CD14-positive monocyte (primary cell): ENCODE measurements around the gene UBE2G2. TPM values are rescaled to one million over a fixed set of nuclear protein-coding genes. Genes with fewer than 3 reads are reported as not detected.
A peak's percentile ranks its signal among the peaks of the same experiment; 100 is the strongest.

Experiments
- DNase-seq, 3 donors: peaks; one replicate each; pipeline ENCODE4 v3.0.0-alpha.2; 2011 to 2022
- H2AFZ ChIP-seq: 2 replicates; pipeline ENCODE4 v1.6.0; 2012; ENCODE audit warnings: mild to moderate bottlenecking, low read depth, low read length, inconsistent platforms; ENCODE audit not compliant: insufficient read depth, poor library complexity, severe bottlenecking
- H3K27ac ChIP-seq, 2 donors: 1 replicate in 1 of 2; 2 replicates in 1 of 2; pipeline ENCODE4 v1.5.1; 2012 to 2013; ENCODE audit warnings: low read length in 2 of 2, control low read depth in 1 of 2, inconsistent platforms in 1 of 2, low read depth in 1 of 2, mild to moderate bottlenecking in 1 of 2
- H3K27me3 ChIP-seq, 2 donors: one replicate each; pipeline versions ENCODE4 v1.6.0 to v1.6.1; 2011 to 2013; ENCODE audit warnings: low read length in 2 of 2; ENCODE audit not compliant: control insufficient read depth in 2 of 2, insufficient read depth in 2 of 2
- H3K36me3 ChIP-seq, 2 donors: replicated peaks in 1 of 2; 1 replicate in 1 of 2; 2 replicates in 1 of 2; pipeline versions ENCODE4 v1.5.1 to v1.6.1; 2012 to 2013; ENCODE audit warnings: low read length in 2 of 2, control low read depth in 1 of 2, inconsistent platforms in 1 of 2, mild to moderate bottlenecking in 1 of 2; ENCODE audit not compliant: insufficient read depth in 2 of 2, control insufficient read depth in 1 of 2
- H3K4me1 ChIP-seq, 2 donors: 1 replicate in 1 of 2; 2 replicates in 1 of 2; pipeline versions ENCODE4 v1.5.1 to v1.6.1; 2012 to 2013; ENCODE audit warnings: low read length in 2 of 2, control low read depth in 1 of 2, inconsistent platforms in 1 of 2, mild to moderate bottlenecking in 1 of 2, moderate library complexity in 1 of 2; ENCODE audit not compliant: insufficient read depth in 2 of 2, control insufficient read depth in 1 of 2
- H3K4me2 ChIP-seq: replicated peaks from 2 replicates; pipeline ENCODE3; 2012; ENCODE audit warnings: low read length, moderate library complexity, mild to moderate bottlenecking; ENCODE audit not compliant: poor library complexity, severe bottlenecking; ENCODE audit errors: extremely low read depth
- H3K4me3 ChIP-seq, 3 experiments: fragments of 200-600 bp in 1 of 3; sonication (generic) in 1 of 3; replicated peaks in 1 of 3; 1 replicate in 2 of 3; 2 replicates in 1 of 3; pipeline ENCODE4 v1.5.1; 2011 to 2013; ENCODE audit warnings: low read length in 3 of 3, mild to moderate bottlenecking in 3 of 3, control low read depth in 2 of 3, low read depth in 2 of 3, inconsistent platforms in 1 of 3, moderate library complexity in 1 of 3
- H3K79me2 ChIP-seq: 2 replicates; pipeline ENCODE4 v1.6.0; 2012; ENCODE audit warnings: mild to moderate bottlenecking, control low read depth, inconsistent platforms, low read length, moderate library complexity; ENCODE audit not compliant: insufficient read depth
- H3K9ac ChIP-seq: 2 replicates; pipeline ENCODE4 v1.6.0; 2017; ENCODE audit warnings: low read length, mild to moderate bottlenecking; ENCODE audit not compliant: insufficient read depth, poor library complexity, severe bottlenecking
- H3K9me3 ChIP-seq, 2 donors: replicated peaks in 1 of 2; 1 replicate in 1 of 2; 2 replicates in 1 of 2; pipeline versions ENCODE4 v1.5.1 to v1.6.1; 2012 to 2013; ENCODE audit warnings: low read length in 2 of 2, control low read depth in 1 of 2; ENCODE audit not compliant: control insufficient read depth in 1 of 2, insufficient read depth in 1 of 2
- H4K20me1 ChIP-seq: 2 replicates; pipeline ENCODE4 v1.6.0; 2012; ENCODE audit warnings: mild to moderate bottlenecking, low read length, control low read depth, moderate library complexity; ENCODE audit not compliant: insufficient read depth
- H3K27ac Mint-ChIP-seq, 7 donors: one replicate each; pipeline ENCODE4 v1.8.0; 2020; ENCODE audit warnings: mild to moderate bottlenecking in 7 of 7, mixed read lengths in 7 of 7, moderate library complexity in 6 of 7, inconsistent platforms in 2 of 7
- H3K27me3 Mint-ChIP-seq, 3 donors: one replicate each; pipeline ENCODE4 v1.8.0; 2021 to 2022; ENCODE audit warnings: low read depth in 3 of 3, mild to moderate bottlenecking in 3 of 3, mixed read lengths in 3 of 3, moderate library complexity in 3 of 3, inconsistent platforms in 1 of 3
- H3K36me3 Mint-ChIP-seq, 2 donors: one replicate each; pipeline ENCODE4 v1.8.0; 2020; ENCODE audit warnings: mixed read lengths in 2 of 2, inconsistent platforms in 1 of 2, mild to moderate bottlenecking in 1 of 2
- H3K4me1 Mint-ChIP-seq: one replicate; pipeline ENCODE4 v1.8.0; 2020; ENCODE audit warnings: mild to moderate bottlenecking, mixed read lengths
- H3K4me3 Mint-ChIP-seq, 2 donors: one replicate each; pipeline ENCODE4 v1.8.0; 2020; ENCODE audit warnings: mild to moderate bottlenecking in 2 of 2, mixed read lengths in 2 of 2, moderate library complexity in 1 of 2
- H3K9me3 Mint-ChIP-seq, 7 donors: one replicate each; pipeline ENCODE4 v1.8.0; 2020 to 2022; ENCODE audit warnings: mixed read lengths in 7 of 7, mild to moderate bottlenecking in 6 of 7, moderate library complexity in 6 of 7, inconsistent platforms in 2 of 7
- WGBS: methylation state at CpG from one replicate; pipeline ENCODE4 v1.1.5; 2013; ENCODE audit warnings: missing lambda C conversion rate; ENCODE audit not compliant: insufficient coverage; 5-methylcytosine and 5-hydroxymethylcytosine counted together
- intact Hi-C, 2 donors: fragments of 100-400 bp; cut with micrococcal nuclease; formaldehyde crosslinking; loops; one replicate each; pipeline versions ENCODE4 v1.15.0 to v1.15.1; 2023
- polyA plus RNA-seq, 3 donors: library from polyadenylated mRNA; depleted of rRNA in 1 of 3; unstranded in 2 of 3; stranded (reverse) in 1 of 3; fragments of 300-500 nt in 2 of 3; fragments of >200 nt in 1 of 3; fragmentation: Illumina TruSeq in 2 of 3; gene quantifications; 1 replicate in 2 of 3; 2 replicates in 1 of 3; pipeline ENCODE4 v1.2.3, GENCODE V29; 2012 to 2021
- TF ChIP-seq, protein P1 (sequence below): fragments of 200-600 bp; IDR thresholded peaks from one replicate; pipeline ENCODE4 v1.8.0; 2022; ENCODE audit warnings: antibody characterized with exemption, mild to moderate bottlenecking

Gene UBE2G2
- polyA plus RNA-seq, 3 donors = 22.5 to 123 (median 31.0) TPM

DNA sequence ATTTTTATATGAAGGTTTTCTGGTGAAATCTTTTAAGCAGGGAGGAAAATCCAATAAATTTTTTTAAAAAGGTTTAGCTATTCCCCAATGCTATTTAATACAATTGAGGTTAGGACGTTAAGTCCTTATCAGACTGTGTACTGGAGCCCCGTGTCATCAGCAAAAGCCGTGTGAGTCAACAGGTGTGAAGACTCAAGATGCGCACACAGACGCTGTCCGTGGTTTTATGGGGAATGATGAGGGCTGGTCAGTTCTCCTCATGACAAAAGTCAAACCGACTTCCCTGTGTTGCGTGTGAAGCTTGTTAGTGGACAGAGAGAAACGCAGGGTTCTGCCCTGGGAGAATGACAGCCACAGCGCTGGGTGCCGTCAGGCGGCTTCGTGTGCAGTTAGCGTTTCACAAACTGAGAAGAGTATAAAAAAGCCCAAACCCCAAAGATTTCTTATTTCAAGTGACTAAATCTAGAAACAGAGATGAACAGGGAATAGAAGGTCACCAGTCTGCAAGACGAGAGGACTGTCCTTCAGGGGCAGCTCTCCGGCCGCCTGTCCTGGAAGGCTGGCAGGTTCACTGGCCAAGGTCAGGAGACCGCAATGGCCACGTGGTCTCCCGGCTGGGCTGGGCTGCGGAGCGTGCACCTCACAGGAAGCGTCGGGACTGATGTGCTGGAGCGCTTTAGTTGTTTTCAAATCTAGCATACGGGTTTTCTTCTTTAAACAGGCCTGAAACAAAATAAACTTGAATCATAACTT lies 49.5 kb upstream of the UBE2G2 start:
- Histone ChIP-seq H3K27me3 (no peaks in the 10 kb centered on the region), H3K4me1 (peaks cover 44 to 51% of the 10 kb centered on the region in 2 donors), H3K4me2 (no peak overlapping the region), H3K9me3 (no peaks in the 10 kb centered on the region), H3K79me2 (peaks cover 51% of the 10 kb centered on the region), H2AFZ (no peak overlapping the region), H3K36me3 (peaks cover 68 to 75% of the 10 kb centered on the region in 2 donors), H3K4me3 (no peak overlapping the region), H3K9ac (no peak overlapping the region), H4K20me1 (peaks cover 92% of the 10 kb centered on the region), H3K27ac (peak overlapping the region in 1 of 2 donors; percentile 77)
- peak overlapping the region in 2 of 7 donors; percentile 12 to 57 for H3K27ac Mint-ChIP-seq
- intact Hi-C loops = no loop called here
- H3K4me1 Mint-ChIP-seq = peaks cover 60% of the 10 kb centered on the region
- peaks cover 0 to 1% (median 0%) of the 10 kb centered on the region in 7 donors for H3K9me3 Mint-ChIP-seq
- WGBS = 92% methylated on average over 18 of the region's 26 CpGs
- H3K36me3 Mint-ChIP-seq = peaks cover 71 to 85% of the 10 kb centered on the region in 2 donors
- H3K27me3 Mint-ChIP-seq = no peaks in the 10 kb centered on the region
- DNase-seq = no peak
- TF ChIP-seq, protein P1, sequence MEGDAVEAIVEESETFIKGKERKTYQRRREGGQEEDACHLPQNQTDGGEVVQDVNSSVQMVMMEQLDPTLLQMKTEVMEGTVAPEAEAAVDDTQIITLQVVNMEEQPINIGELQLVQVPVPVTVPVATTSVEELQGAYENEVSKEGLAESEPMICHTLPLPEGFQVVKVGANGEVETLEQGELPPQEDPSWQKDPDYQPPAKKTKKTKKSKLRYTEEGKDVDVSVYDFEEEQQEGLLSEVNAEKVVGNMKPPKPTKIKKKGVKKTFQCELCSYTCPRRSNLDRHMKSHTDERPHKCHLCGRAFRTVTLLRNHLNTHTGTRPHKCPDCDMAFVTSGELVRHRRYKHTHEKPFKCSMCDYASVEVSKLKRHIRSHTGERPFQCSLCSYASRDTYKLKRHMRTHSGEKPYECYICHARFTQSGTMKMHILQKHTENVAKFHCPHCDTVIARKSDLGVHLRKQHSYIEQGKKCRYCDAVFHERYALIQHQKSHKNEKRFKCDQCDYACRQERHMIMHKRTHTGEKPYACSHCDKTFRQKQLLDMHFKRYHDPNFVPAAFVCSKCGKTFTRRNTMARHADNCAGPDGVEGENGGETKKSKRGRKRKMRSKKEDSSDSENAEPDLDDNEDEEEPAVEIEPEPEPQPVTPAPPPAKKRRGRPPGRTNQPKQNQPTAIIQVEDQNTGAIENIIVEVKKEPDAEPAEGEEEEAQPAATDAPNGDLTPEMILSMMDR = no peak
- no peak overlapping the region for H3K4me3 Mint-ChIP-seq

DNA sequence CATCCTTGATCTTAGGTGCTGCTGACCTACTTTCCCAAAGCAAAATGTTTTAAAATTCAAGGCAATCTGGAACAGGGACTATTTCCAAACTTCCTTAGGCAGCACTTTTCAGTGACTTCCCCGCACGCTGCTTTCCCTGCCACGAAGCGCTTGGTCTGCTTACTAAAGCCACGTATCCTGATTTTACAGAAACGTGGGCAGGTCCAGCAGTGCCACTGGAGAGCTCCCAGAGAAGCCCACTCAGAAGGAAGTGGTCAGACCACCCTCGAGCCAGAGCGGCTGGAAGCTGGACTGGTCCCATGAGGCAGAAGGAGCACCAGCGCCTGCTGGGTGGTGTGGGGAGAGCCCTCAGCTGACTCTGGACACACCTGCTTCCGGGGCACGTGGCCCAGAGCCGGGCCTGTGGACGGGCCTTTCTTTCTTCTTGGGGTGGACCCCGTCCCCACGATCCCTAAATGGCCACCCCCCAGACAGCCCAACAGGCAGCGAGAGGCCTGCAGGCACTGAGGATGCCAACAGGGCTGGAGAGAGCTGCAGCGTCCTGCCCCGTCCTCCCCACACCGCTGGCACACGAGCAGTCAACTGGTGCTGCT lies 48.7 kb upstream of the UBE2G2 start:
- H2AFZ ChIP-seq = no peak overlapping the region
- Mint-ChIP-seq H3K27me3 (no peaks in the 10 kb centered on the region), H3K4me1 (peaks cover 59% of the 10 kb centered on the region), H3K27ac (peak overlapping the region in 4 of 7 donors; percentile 51 to 80 (median 58)), H3K4me3 (no peak overlapping the region), H3K36me3 (peaks cover 64 to 77% of the 10 kb centered on the region in 2 donors), H3K9me3 (peaks cover 0 to 1% (median 0%) of the 10 kb centered on the region in 7 donors)
- H3K4me1 ChIP-seq = peaks cover 51 to 58% of the 10 kb centered on the region in 2 donors
- intact Hi-C loops = no loop called here
- no peak overlapping the region for H3K4me2 ChIP-seq
- no peaks in the 10 kb centered on the region for H3K27me3 ChIP-seq
- H3K4me3 ChIP-seq = no peak overlapping the region
- peak overlapping the region in 1 of 2 donors; percentile 77 for H3K27ac ChIP-seq
- H3K79me2 ChIP-seq = peaks cover 44% of the 10 kb centered on the region
- no peak for DNase-seq
- no peak overlapping the region for H3K9ac ChIP-seq
- H4K20me1 ChIP-seq = peaks cover 86% of the 10 kb centered on the region
- peaks cover 60 to 68% of the 10 kb centered on the region in 2 donors for H3K36me3 ChIP-seq
- no peaks in the 10 kb centered on the region for H3K9me3 ChIP-seq
- TF ChIP-seq, protein P1 = no peak
- 75% methylated on average over 16 of the region's 20 CpGs for WGBS
